Activated naive CD8-positive, alpha-beta T cell treated with anti-CD3 and anti-CD28 coated beads, Interleukin-2, amount 10 ng/mL, durations not matched to agents 7 days and 5 days (primary cell): Measurements from ENCODE around the gene MRPL34. TPM values are rescaled to one million over a fixed set of nuclear protein-coding genes. Genes with fewer than 3 reads are reported as not detected.
"Not testable (repeated sequence)": the region's sequence is repeated elsewhere in the genome, so short reads cannot be mapped to it uniquely, and the experiment has no call there.

Experiments used
- ATAC-seq: fragments of 150-1000 bp; cut with Tn5 transposase; one replicate; pipeline ENCODE4 v1.10.0; 2021; ENCODE audit warnings: low read depth, moderate library complexity
- POLR2A ChIA-PET: fragments of 350-600 bp; sonication (Branson Sonifier 250); formaldehyde crosslinking; loops from one replicate; lab custom pipeline; 2021; ENCODE audit warnings: antibody characterized with exemption; lab: Charles Lee
- DNase-seq: peaks from one replicate; pipeline ENCODE4 v3.0.0; 2021
- H3K27ac Mint-ChIP-seq: one replicate; pipeline ENCODE4 v1.8.0; 2022; ENCODE audit warnings: mild to moderate bottlenecking, mixed read lengths
- H3K27me3 Mint-ChIP-seq: one replicate; pipeline ENCODE4 v1.8.0; 2022; ENCODE audit warnings: mild to moderate bottlenecking, moderate library complexity, mixed read lengths
- H3K36me3 Mint-ChIP-seq: one replicate; pipeline ENCODE4 v1.8.0; 2021; ENCODE audit warnings: mild to moderate bottlenecking, mixed read lengths
- H3K4me1 Mint-ChIP-seq: one replicate; pipeline ENCODE4 v1.8.0; 2021; ENCODE audit warnings: mixed read lengths
- H3K4me3 Mint-ChIP-seq: one replicate; pipeline ENCODE4 v1.8.0; 2022; ENCODE audit warnings: mild to moderate bottlenecking, moderate library complexity, mixed read lengths
- H3K9me3 Mint-ChIP-seq: one replicate; pipeline ENCODE4 v1.8.0; 2021; ENCODE audit warnings: mixed read lengths
- total RNA-seq, 2 experiments: library from RNA; stranded (reverse); gene quantifications; one replicate each; pipeline ENCODE4 v1.2.3, GENCODE V29; 2021

MRPL34 gene
- total RNA-seq, 2 experiments from 2014 or later, result 88.0 to 92.8 TPM

DNA sequence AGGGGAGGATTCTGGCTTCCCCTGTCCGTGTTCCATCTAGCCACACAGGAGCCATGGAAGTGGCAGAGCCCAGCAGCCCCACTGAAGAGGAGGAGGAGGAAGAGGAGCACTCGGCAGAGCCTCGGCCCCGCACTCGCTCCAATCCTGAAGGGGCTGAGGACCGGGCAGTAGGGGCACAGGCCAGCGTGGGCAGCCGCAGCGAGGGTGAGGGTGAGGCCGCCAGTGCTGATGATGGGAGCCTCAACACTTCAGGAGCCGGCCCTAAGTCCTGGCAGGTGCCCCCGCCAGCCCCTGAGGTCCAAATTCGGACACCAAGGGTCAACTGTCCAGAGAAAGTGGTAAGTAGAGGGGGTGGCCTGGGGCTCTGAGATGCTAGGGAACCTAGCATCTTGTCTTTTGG, 36.9 kb upstream of the MRPL34 start:
- Mint-ChIP-seq H3K36me3 (peaks cover 11% of the 10 kb centered on the region), H3K27ac (no peak overlapping the region), H3K4me1 (peaks cover 20% of the 10 kb centered on the region), H3K9me3 (no peaks in the 10 kb centered on the region), H3K27me3 (no peaks in the 10 kb centered on the region), H3K4me3 (peak overlapping the region; percentile 89)
- DNase-seq (no peak), ATAC-seq (no peak)
- POLR2A ChIA-PET, result interaction anchor here (0.7 kb wide), 1 partner anchor 217 kb away, joined by 9 read pairs; no protein-coding TSS in a partner anchor

DNA sequence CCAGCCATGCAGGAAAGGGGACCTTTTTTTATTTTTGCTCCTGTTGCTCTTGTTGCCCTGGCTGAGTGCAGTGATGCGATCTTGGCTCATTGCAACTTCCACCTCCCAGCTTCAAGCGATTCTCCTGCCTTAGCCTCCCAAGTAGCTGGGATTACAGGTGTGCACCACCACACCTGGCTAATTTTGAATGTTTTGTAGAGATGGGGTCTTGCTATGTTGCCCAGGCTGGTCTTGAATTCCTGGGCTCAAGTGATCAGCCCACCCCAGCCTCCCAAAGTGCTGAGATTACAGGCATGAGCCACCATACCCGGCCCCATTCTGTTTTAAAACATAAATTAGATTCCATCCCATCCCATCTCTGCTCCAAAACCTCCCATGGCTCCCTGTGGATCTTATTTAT, 30.8 kb upstream of the MRPL34 start:
- H3K27me3 Mint-ChIP-seq, H3K4me3 Mint-ChIP-seq, POLR2A ChIA-PET, H3K9me3 Mint-ChIP-seq, ATAC-seq, DNase-seq, H3K4me1 Mint-ChIP-seq, H3K27ac Mint-ChIP-seq: not testable (repeated sequence)
- peaks cover 19% of the 10 kb centered on the region for H3K36me3 Mint-ChIP-seq

DNA sequence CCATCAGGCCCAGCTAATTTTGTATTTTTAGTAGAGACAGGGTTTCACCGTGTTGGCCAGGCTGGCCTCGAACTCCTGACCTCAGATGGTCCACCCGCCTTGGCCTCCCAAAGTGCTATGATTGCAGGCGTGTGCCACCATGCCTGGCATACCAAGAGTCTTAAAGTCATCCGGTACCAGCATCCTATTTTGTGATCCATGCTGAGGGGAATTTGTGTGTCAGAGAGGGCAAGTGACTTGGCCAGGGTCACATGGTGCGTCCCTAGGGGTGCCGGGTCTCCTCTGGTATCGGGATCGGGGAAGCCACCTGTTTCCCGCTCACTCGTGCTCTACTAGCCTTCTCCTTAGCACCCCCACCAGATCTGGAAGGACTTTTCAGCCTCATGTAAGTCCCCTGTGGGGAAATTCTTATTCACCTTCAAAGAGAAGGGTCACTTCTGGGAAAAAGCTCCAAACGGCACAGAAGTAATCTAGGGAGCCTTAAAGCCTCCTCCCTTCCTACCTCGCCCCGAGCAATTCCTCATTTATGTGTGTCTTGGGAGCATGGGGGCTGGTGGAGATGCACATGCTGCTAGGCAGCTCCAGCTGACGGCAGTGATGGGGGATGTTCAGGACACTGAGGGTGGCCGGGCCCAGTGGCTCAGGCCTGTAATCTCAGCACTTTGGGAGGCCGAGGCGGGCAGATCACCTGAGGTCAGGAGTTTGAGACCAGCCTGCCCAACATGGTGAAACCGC, 30.1 kb upstream of the MRPL34 start:
- no peak overlapping the region for H3K27ac Mint-ChIP-seq
- no peaks in the 10 kb centered on the region for H3K9me3 Mint-ChIP-seq
- DNase-seq, result no peak
- no peak for ATAC-seq
- H3K4me3 Mint-ChIP-seq, result no peak overlapping the region
- H3K27me3 Mint-ChIP-seq, result no peaks in the 10 kb centered on the region
- POLR2A ChIA-PET, result no interaction called here
- peaks cover 2% of the 10 kb centered on the region for H3K4me1 Mint-ChIP-seq
- H3K36me3 Mint-ChIP-seq, result peaks cover 16% of the 10 kb centered on the region

DNA sequence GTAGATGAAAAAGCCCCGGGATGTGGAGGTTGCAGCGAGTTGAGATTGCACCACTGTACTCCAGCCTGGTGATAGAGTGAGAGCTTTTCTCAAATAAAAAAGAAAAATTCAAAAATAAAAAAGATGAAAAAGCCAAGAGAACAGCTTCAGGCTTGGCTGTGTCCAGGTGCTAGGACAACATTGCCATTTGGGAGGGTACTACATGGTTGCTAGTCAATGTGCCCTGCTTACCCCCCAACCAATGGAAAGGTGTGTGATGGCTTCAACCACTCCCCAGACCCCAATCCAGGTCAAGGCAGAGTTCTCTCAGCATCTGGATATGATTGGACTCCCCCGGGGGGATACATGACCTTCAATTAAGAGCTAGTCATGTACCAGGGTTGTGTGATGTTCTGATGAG, 26.2 kb upstream of the MRPL34 start:
- DNase-seq, result no peak
- no peak overlapping the region for H3K4me3 Mint-ChIP-seq
- H3K27ac Mint-ChIP-seq, result no peak overlapping the region
- no peaks in the 10 kb centered on the region for H3K27me3 Mint-ChIP-seq
- POLR2A ChIA-PET, result interaction anchor here (0.8 kb wide), 2 partner anchors 15 to 54 kb away, joined by 3 read pairs; partner anchors contain the start of genes OCEL1 and USHBP1
- H3K9me3 Mint-ChIP-seq, result no peaks in the 10 kb centered on the region
- peaks cover 11% of the 10 kb centered on the region for H3K36me3 Mint-ChIP-seq
- peaks cover 10% of the 10 kb centered on the region for H3K4me1 Mint-ChIP-seq
- ATAC-seq, result no peak

DNA sequence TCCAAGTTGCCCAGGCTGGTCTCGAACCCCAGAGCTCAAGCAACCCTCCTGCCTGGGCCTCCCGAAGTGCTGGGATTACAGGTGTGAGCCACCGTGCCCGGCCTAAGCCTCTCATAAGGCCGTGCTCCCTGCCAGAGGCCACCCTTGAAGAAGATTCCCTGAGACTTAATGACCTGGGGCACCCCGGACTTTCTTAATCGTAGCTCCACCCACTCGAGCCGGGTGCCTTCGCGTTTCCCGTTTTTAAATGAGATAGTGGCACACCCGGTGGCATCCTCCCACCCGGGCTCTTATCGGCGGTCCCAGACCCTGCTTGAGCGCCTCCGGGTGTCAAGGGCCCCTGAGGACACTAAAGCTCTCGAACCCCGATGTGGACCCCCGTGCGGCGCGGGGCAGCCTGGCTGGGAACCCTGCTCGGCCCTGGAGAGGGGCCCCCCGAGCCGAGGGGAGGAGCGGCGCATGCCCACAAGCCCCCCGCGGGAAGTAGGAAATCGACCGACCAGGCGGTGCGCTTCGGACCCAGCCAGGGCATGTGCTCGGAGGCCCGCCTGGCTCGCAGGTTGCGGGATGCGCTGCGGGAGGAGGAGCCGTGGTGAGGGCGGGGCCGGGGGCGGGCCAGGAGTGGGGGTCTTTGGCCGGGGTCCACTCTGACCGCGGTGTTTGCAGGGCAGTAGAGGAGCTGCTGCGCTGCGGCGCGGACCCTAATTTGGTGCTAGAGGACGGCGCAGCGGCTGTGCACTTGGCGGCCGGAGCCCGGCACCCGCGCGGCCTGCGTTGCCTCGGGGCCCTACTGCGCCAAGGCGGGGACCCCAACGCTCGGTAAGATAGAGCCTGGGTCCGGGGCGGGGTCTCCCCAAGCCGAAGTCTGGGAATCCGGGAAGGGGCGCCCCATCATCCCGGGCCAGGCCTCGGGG, 24.0 kb upstream of the MRPL34 start, which contains the start of gene ANKLE1:
ANKLE1 (plus strand) TSS at position 511 of the 914 bp plus-strand sequence; CDS start at position 531, 20 bp downstream.
- H3K9me3 Mint-ChIP-seq, result no peaks in the 10 kb centered on the region
- ATAC-seq, result peak; percentile 52
- H3K4me1 Mint-ChIP-seq, result peaks cover 10% of the 10 kb centered on the region
- H3K27ac Mint-ChIP-seq, result peak within 1 kb of the TSS; percentile 81
- peak; percentile 67 for DNase-seq
- POLR2A ChIA-PET, result interaction anchor here (0.6 to 2.1 kb wide), 12 partner anchors 11 to 327 kb away, joined by 3 to 10 read pairs (median 4); partner anchors contain the start of genes BABAM1, MYO9B and OCEL1
- H3K36me3 Mint-ChIP-seq, result peaks cover 8% of the 10 kb centered on the region
- peak within 1 kb of the TSS; percentile 86 for H3K4me3 Mint-ChIP-seq
- no peaks in the 10 kb centered on the region for H3K27me3 Mint-ChIP-seq

DNA sequence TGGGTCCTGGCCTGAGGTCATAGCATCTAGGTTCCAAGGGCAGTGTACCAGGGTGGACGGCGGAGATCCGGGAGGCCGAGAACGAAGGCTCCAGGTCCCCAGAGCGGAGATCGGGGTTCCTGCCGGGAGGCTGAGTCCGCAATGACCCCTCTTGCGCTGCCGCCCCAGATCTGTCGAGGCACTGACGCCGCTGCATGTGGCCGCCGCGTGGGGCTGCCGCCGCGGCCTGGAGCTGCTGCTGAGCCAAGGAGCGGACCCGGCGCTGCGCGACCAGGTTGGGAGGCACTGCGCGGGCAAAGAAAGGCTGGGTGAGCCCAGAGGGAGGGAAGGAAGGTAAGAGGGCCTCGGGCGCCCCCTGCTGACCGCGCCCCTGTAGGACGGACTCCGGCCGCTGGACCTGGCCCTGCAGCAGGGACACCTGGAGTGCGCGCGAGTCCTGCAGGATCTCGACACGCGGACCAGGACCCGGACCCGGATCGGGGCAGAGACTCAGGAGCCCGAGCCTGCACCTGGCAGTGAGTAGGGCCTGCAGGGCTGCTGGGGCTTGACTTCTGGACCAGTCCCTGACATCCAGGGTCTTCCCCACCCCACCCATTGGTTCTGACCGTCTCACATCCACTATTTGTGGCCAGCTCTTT, 23.1 kb upstream of the MRPL34 start:
- ATAC-seq (peak; percentile 87), DNase-seq (peak; percentile 86)
- H3K9me3 Mint-ChIP-seq, result no peaks in the 10 kb centered on the region
- peak overlapping the region; percentile 81 for H3K27ac Mint-ChIP-seq
- no peaks in the 10 kb centered on the region for H3K27me3 Mint-ChIP-seq
- H3K4me1 Mint-ChIP-seq, result peaks cover 10% of the 10 kb centered on the region
- peak overlapping the region; percentile 86 for H3K4me3 Mint-ChIP-seq
- POLR2A ChIA-PET, result interaction anchor here (0.5 to 2.1 kb wide), 8 partner anchors 10 to 213 kb away, joined by 3 to 10 read pairs (median 4); partner anchors contain the start of genes BABAM1, MYO9B and OCEL1
- peaks cover 2% of the 10 kb centered on the region for H3K36me3 Mint-ChIP-seq

DNA sequence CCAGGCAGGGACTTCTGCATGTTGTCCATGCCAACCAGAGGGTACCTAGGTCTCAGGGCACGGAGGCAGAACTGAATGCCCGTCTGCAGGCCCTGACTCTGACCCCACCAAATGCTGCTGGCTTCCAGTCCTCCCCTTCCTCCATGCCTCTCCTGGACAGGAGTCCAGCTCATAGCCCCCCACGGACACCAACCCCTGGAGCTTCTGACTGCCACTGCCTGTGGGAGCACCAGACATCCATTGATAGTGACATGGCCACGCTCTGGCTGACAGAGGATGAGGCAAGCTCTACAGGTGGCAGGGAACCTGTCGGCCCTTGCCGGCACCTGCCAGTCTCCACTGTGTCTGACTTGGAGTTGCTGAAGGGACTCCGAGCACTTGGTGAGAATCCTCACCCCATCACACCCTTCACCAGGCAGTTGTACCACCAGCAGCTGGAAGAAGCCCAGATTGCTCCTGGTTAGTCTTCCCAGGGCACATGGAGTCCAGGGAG, 22.1 kb upstream of the MRPL34 start:
- Mint-ChIP-seq H3K4me3 (peak overlapping the region; percentile 29), H3K4me1 (peaks cover 10% of the 10 kb centered on the region), H3K36me3 (peaks cover 2% of the 10 kb centered on the region), H3K9me3 (no peaks in the 10 kb centered on the region), H3K27ac (no peak overlapping the region), H3K27me3 (no peaks in the 10 kb centered on the region)
- POLR2A ChIA-PET, result no interaction called here
- ATAC-seq, result no peak
- no peak for DNase-seq

DNA sequence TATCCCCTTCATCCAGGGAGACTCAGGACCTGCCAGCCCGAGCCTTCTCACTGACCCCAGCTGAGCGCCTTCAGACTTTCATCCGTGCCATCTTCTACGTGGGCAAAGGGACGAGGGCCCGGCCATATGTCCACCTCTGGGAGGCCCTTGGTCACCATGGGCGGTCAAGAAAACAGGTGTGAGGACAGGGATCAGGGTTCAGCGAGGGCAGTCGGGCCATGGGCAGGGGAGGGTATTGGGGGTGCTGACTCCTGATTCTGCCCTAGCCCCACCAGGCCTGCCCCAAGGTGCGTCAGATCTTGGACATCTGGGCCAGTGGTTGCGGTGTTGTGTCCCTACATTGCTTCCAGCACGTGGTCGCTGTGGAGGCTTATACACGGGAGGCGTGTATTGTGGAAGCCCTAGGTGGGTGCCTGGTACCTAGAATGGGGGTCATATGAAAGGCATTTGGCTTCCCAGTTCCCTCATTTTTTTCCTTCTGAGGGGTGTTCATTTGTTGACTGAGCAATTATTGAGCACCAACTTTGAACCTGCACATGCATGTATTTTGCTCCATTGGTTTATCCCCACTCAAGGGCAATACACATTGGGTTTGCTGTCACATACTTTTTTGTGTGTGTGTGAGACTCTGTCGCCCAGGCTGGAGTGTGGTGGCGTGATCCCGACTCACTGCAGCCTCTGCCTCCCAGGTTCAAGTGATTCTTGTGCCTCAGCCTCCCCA, 20.1 kb upstream of the MRPL34 start:
- ATAC-seq (no peak), DNase-seq (no peak)
- no peak overlapping the region for H3K4me3 Mint-ChIP-seq
- POLR2A ChIA-PET, result interaction anchor here (0.6 kb wide), 1 partner anchor 61 kb away, joined by 6 read pairs; no protein-coding TSS in a partner anchor
- no peak overlapping the region for H3K27ac Mint-ChIP-seq
- H3K36me3 Mint-ChIP-seq, result peaks cover 2% of the 10 kb centered on the region
- no peaks in the 10 kb centered on the region for H3K27me3 Mint-ChIP-seq
- H3K9me3 Mint-ChIP-seq, result no peaks in the 10 kb centered on the region
- peaks cover 10% of the 10 kb centered on the region for H3K4me1 Mint-ChIP-seq

DNA sequence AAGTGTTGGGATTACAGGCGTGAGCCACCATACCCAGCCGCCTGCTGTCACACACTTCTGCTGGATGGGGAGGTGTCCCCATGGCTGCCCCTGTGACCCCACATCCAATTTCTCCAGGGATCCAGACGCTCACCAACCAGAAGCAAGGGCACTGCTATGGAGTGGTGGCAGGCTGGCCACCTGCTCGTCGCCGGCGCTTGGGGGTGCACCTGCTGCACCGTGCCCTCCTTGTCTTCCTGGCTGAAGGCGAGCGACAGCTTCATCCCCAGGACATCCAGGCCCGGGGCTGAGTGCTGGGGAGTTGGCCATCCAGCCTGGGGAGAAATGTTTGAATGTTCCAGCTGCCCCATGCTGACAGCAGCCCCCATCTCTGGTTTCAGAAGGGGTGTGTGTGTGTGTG, 19.4 kb upstream of the MRPL34 start:
- no peak overlapping the region for H3K27ac Mint-ChIP-seq
- peaks cover 10% of the 10 kb centered on the region for H3K4me1 Mint-ChIP-seq
- peaks cover 2% of the 10 kb centered on the region for H3K36me3 Mint-ChIP-seq
- DNase-seq, result no peak
- H3K27me3 Mint-ChIP-seq, result no peaks in the 10 kb centered on the region
- H3K9me3 Mint-ChIP-seq, result no peaks in the 10 kb centered on the region
- H3K4me3 Mint-ChIP-seq, result no peak overlapping the region
- POLR2A ChIA-PET, result interaction anchor here (0.6 kb wide), 1 partner anchor 123 kb away, joined by 4 read pairs; no protein-coding TSS in a partner anchor
- ATAC-seq, result no peak

DNA sequence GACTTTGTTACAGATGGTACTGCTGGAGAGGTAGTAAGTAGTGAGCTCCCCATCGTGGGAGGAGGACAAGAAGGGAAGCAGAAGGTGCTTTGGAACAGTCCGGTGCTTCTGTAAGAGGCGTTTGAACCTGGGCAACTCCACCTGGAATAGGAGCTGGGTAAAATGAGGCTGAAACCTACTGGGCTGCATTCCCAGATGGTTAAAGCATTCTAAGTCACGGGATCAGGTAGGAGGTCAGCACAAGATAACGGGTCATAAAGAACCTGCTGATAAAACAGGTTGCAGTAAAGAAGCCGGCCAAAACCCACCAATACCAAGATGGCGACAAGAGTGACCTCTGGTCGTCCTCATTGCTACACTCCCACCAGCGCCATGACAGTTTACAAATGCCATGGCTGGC, 18.9 kb upstream of the MRPL34 start:
- ATAC-seq (no peak), DNase-seq (no peak)
- no peak overlapping the region for H3K4me3 Mint-ChIP-seq
- no peaks in the 10 kb centered on the region for H3K27me3 Mint-ChIP-seq
- POLR2A ChIA-PET, result interaction anchor here (0.6 kb wide), 1 partner anchor 122 kb away, joined by 4 read pairs; no protein-coding TSS in a partner anchor
- no peak overlapping the region for H3K27ac Mint-ChIP-seq
- peaks cover 7% of the 10 kb centered on the region for H3K4me1 Mint-ChIP-seq
- no peaks in the 10 kb centered on the region for H3K9me3 Mint-ChIP-seq
- H3K36me3 Mint-ChIP-seq, result peaks cover 2% of the 10 kb centered on the region

DNA sequence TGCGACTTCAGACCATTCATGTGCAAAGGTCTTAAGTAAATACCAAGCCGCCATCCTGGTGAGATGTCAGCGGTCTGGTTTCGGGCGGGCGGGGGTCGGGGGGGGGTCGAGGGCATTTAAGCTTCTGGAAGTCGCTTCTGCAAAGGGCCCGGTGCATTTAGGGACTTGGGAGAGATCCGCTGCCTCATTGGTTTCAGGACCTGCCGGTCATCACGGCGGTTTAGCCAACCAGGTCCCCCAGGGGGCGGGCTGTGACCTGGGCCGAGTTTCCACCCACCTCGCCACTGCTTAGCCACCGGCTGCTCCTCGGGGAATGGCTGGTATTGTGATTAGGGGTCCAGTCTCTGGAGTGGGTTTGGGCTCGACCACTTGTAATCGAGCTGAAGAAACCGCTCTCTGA, 16.2 kb upstream of the MRPL34 start:
- ATAC-seq, result no peak
- peaks cover 10% of the 10 kb centered on the region for H3K4me1 Mint-ChIP-seq
- H3K36me3 Mint-ChIP-seq, result no peaks in the 10 kb centered on the region
- POLR2A ChIA-PET, result no interaction called here
- H3K4me3 Mint-ChIP-seq, result no peak overlapping the region
- no peaks in the 10 kb centered on the region for H3K27me3 Mint-ChIP-seq
- H3K9me3 Mint-ChIP-seq, result no peaks in the 10 kb centered on the region
- H3K27ac Mint-ChIP-seq, result no peak overlapping the region
- peak; percentile 55 for DNase-seq
